ENCODE results near the gene CLOCK.

The CLOCK gene

DNA sequence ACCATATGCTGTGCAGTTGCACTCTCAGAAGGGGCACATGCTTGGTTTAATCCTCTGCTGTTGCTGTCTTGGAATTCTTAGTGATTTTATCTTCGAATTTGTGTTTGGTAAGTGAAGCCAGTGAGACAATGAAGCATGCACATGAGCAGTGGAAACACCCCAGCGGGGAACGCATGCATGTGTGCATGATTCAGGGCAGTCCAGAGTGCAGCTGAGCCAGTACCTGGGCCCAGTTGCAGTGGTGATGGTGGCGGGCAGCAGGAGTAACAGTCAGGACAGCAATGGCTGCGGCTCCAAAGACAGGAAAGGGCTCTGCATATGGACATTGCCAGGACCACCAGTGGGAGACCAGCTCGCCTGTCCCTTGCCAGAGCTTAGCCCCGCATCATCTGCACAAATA lies 165.2 kb downstream of the CLOCK start:
- DNase-seq, result peak in 3 of 58 donors; percentile 14 to 40 (median 16)

DNA sequence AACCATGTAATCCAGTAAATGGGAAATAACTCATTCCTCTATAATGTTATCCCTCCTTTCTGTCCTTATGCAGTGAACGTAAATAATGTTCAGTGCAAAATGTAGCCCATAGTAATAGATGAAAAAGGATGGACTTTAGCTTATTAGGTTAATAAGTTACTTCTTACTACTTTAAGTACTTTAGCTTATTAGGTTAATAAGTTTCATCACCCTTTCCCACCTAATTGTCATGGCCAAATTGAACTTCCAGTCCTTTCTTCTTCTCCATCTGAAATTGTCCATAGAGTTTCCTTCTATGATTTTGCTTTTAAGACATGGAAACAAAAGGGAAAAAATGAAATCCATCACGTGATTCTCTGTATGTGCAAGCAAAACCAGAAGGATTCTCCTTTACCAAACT lies 166.1 kb downstream of the CLOCK start:
- no peak for DNase-seq

DNA sequence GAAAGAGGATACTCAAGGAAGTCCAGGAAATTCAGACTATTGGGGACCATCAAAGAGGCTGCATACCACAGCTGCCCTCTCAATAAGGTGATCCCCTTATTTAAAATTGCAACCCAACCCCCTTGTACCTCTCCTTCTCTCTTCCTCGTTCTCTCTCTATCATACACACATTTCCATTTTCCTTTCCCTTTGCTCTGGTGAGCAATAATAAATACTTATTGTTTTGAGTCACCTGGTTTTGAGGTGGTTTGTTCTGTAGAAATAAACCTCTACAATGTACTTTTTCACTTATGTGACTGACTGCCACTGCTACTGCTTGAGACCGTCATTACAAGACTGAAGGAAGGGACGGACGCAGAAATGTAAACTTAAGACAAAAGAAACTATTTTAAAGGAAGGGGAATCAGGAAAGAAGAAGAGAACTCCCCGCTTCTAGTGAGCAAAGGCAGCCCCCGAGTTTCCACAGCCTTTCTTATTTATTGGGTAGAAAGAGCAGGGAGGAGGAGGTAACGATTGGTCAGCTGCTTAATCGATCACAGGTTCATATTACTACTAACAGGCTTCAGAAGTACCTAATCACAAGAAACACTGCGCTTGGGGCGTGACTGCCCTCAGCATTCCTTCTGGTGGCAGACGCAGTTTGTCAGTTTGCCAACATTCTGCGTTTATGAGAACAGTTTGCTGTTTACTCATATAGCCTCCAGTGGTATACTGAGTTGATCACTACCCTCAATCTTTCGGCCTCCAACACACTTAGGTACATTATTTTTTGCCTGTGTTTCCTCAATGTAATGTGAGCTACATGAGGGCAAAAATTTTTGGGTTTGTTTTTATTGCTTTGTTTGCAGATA lies 167.9 kb downstream of the CLOCK start:
- no peak for DNase-seq

Measured in anterior cingulate cortex (tissue), 58 donors.